CD14-positive monocyte (primary cell): ENCODE data around the gene ARID3A. TPM values are rescaled to one million over a fixed set of nuclear protein-coding genes. Genes with fewer than 3 reads are reported as not detected.

Source experiments
- DNase-seq, 3 donors: peaks; one replicate each; pipeline ENCODE4 v3.0.0-alpha.2; 2011 to 2022
- H2AFZ ChIP-seq: 2 replicates; pipeline ENCODE4 v1.6.0; 2012; ENCODE audit warnings: mild to moderate bottlenecking, low read depth, low read length, inconsistent platforms; ENCODE audit not compliant: insufficient read depth, poor library complexity, severe bottlenecking
- H3K27ac ChIP-seq, 2 donors: 1 replicate in 1 of 2; 2 replicates in 1 of 2; pipeline ENCODE4 v1.5.1; 2012 to 2013; ENCODE audit warnings: low read length in 2 of 2, control low read depth in 1 of 2, inconsistent platforms in 1 of 2, low read depth in 1 of 2, mild to moderate bottlenecking in 1 of 2
- H3K27me3 ChIP-seq, 2 donors: one replicate each; pipeline versions ENCODE4 v1.6.0 to v1.6.1; 2011 to 2013; ENCODE audit warnings: low read length in 2 of 2; ENCODE audit not compliant: control insufficient read depth in 2 of 2, insufficient read depth in 2 of 2
- H3K36me3 ChIP-seq, 2 donors: replicated peaks in 1 of 2; 1 replicate in 1 of 2; 2 replicates in 1 of 2; pipeline versions ENCODE4 v1.5.1 to v1.6.1; 2012 to 2013; ENCODE audit warnings: low read length in 2 of 2, control low read depth in 1 of 2, inconsistent platforms in 1 of 2, mild to moderate bottlenecking in 1 of 2; ENCODE audit not compliant: insufficient read depth in 2 of 2, control insufficient read depth in 1 of 2
- H3K4me1 ChIP-seq, 2 donors: 1 replicate in 1 of 2; 2 replicates in 1 of 2; pipeline versions ENCODE4 v1.5.1 to v1.6.1; 2012 to 2013; ENCODE audit warnings: low read length in 2 of 2, control low read depth in 1 of 2, inconsistent platforms in 1 of 2, mild to moderate bottlenecking in 1 of 2, moderate library complexity in 1 of 2; ENCODE audit not compliant: insufficient read depth in 2 of 2, control insufficient read depth in 1 of 2
- H3K4me2 ChIP-seq: replicated peaks from 2 replicates; pipeline ENCODE3; 2012; ENCODE audit warnings: low read length, moderate library complexity, mild to moderate bottlenecking; ENCODE audit not compliant: poor library complexity, severe bottlenecking; ENCODE audit errors: extremely low read depth
- H3K4me3 ChIP-seq, 3 experiments: fragments of 200-600 bp in 1 of 3; sonication (generic) in 1 of 3; replicated peaks in 1 of 3; 1 replicate in 2 of 3; 2 replicates in 1 of 3; pipeline ENCODE4 v1.5.1; 2011 to 2013; ENCODE audit warnings: low read length in 3 of 3, mild to moderate bottlenecking in 3 of 3, control low read depth in 2 of 3, low read depth in 2 of 3, inconsistent platforms in 1 of 3, moderate library complexity in 1 of 3
- H3K79me2 ChIP-seq: 2 replicates; pipeline ENCODE4 v1.6.0; 2012; ENCODE audit warnings: mild to moderate bottlenecking, control low read depth, inconsistent platforms, low read length, moderate library complexity; ENCODE audit not compliant: insufficient read depth
- H3K9ac ChIP-seq: 2 replicates; pipeline ENCODE4 v1.6.0; 2017; ENCODE audit warnings: low read length, mild to moderate bottlenecking; ENCODE audit not compliant: insufficient read depth, poor library complexity, severe bottlenecking
- H3K9me3 ChIP-seq, 2 donors: replicated peaks in 1 of 2; 1 replicate in 1 of 2; 2 replicates in 1 of 2; pipeline versions ENCODE4 v1.5.1 to v1.6.1; 2012 to 2013; ENCODE audit warnings: low read length in 2 of 2, control low read depth in 1 of 2; ENCODE audit not compliant: control insufficient read depth in 1 of 2, insufficient read depth in 1 of 2
- H4K20me1 ChIP-seq: 2 replicates; pipeline ENCODE4 v1.6.0; 2012; ENCODE audit warnings: mild to moderate bottlenecking, low read length, control low read depth, moderate library complexity; ENCODE audit not compliant: insufficient read depth
- H3K27ac Mint-ChIP-seq, 7 donors: one replicate each; pipeline ENCODE4 v1.8.0; 2020; ENCODE audit warnings: mild to moderate bottlenecking in 7 of 7, mixed read lengths in 7 of 7, moderate library complexity in 6 of 7, inconsistent platforms in 2 of 7
- H3K27me3 Mint-ChIP-seq, 3 donors: one replicate each; pipeline ENCODE4 v1.8.0; 2021 to 2022; ENCODE audit warnings: low read depth in 3 of 3, mild to moderate bottlenecking in 3 of 3, mixed read lengths in 3 of 3, moderate library complexity in 3 of 3, inconsistent platforms in 1 of 3
- H3K36me3 Mint-ChIP-seq, 2 donors: one replicate each; pipeline ENCODE4 v1.8.0; 2020; ENCODE audit warnings: mixed read lengths in 2 of 2, inconsistent platforms in 1 of 2, mild to moderate bottlenecking in 1 of 2
- H3K4me1 Mint-ChIP-seq: one replicate; pipeline ENCODE4 v1.8.0; 2020; ENCODE audit warnings: mild to moderate bottlenecking, mixed read lengths
- H3K4me3 Mint-ChIP-seq, 2 donors: one replicate each; pipeline ENCODE4 v1.8.0; 2020; ENCODE audit warnings: mild to moderate bottlenecking in 2 of 2, mixed read lengths in 2 of 2, moderate library complexity in 1 of 2
- H3K9me3 Mint-ChIP-seq, 7 donors: one replicate each; pipeline ENCODE4 v1.8.0; 2020 to 2022; ENCODE audit warnings: mixed read lengths in 7 of 7, mild to moderate bottlenecking in 6 of 7, moderate library complexity in 6 of 7, inconsistent platforms in 2 of 7
- CTCF ChIP-seq: fragments of 200-600 bp; IDR thresholded peaks from one replicate; pipeline ENCODE4 v1.8.0; 2022; ENCODE audit warnings: antibody characterized with exemption, mild to moderate bottlenecking
- WGBS: methylation state at CpG from one replicate; pipeline ENCODE4 v1.1.5; 2013; ENCODE audit warnings: missing lambda C conversion rate; ENCODE audit not compliant: insufficient coverage; 5-methylcytosine and 5-hydroxymethylcytosine counted together
- intact Hi-C, 2 donors: fragments of 100-400 bp; cut with micrococcal nuclease; formaldehyde crosslinking; loops; one replicate each; pipeline versions ENCODE4 v1.15.0 to v1.15.1; 2023
- polyA plus RNA-seq, 3 donors: library from polyadenylated mRNA; depleted of rRNA in 1 of 3; unstranded in 2 of 3; stranded (reverse) in 1 of 3; fragments of 300-500 nt in 2 of 3; fragments of >200 nt in 1 of 3; fragmentation: Illumina TruSeq in 2 of 3; gene quantifications; 1 replicate in 2 of 3; 2 replicates in 1 of 3; pipeline ENCODE4 v1.2.3, GENCODE V29; 2012 to 2021

The ARID3A gene
- polyA plus RNA-seq, 3 donors = 2.1 to 41.6 (median 3.2) TPM

GRCh38 chr19:926589-927350, 935 bp downstream of the ARID3A start:
- H3K9me3 Mint-ChIP-seq = peaks cover 0 to 2% (median 0%) of the 10 kb centered on the region in 7 donors
- intact Hi-C loops = loop anchor here (2.0 to 10.0 kb wide), 3 partner anchors 14 to 318 kb away; partner anchors contain the start of genes ATP5F1D (in 1 of the 2), GPX4 (in 1 of the 2) and MIDN (in 1 of the 2)
- no peaks in the 10 kb centered on the region for H3K9me3 ChIP-seq

More at GRCh38 chr19:926589-927350, 935 bp downstream of the ARID3A start:
- H3K4me1 Mint-ChIP-seq = peaks cover 42% of the 10 kb centered on the region
- H3K36me3 ChIP-seq = peaks cover 7 to 15% of the 10 kb centered on the region in 2 donors
- WGBS = under 1% methylated on average over 25 of the region's 52 CpGs
- H3K4me2 ChIP-seq = peak overlapping the region; percentile 99
- peak overlapping the region; percentile 88 for H3K9ac ChIP-seq
- H3K4me3 Mint-ChIP-seq = peak overlapping the region; percentile 83 to 89
- H3K27ac ChIP-seq = peak overlapping the region; percentile 85 to 87
- peak overlapping the region; percentile 53 for H2AFZ ChIP-seq
- H3K36me3 Mint-ChIP-seq = peaks cover 12 to 26% of the 10 kb centered on the region in 2 donors
- peaks cover 45% of the 10 kb centered on the region for H4K20me1 ChIP-seq
- peaks cover 78% of the 10 kb centered on the region for H3K79me2 ChIP-seq
- H3K4me1 ChIP-seq = peaks cover 38 to 51% of the 10 kb centered on the region in 2 donors
- H3K27me3 ChIP-seq = no peaks in the 10 kb centered on the region
- H3K27ac Mint-ChIP-seq = peak overlapping the region in 6 of 7 donors; percentile 79 to 96 (median 92)
- TF ChIP-seq CTCF = no peak
- peak overlapping the region; percentile 89 to 99 (median 90) for H3K4me3 ChIP-seq
- peaks cover 5 to 8% (median 6%) of the 10 kb centered on the region in 3 donors for H3K27me3 Mint-ChIP-seq
- DNase-seq = peak; percentile 77 to 87 (median 86)
